T-helper 1 cell treated with Interleukin-12 subunit alpha and Interleukin-12 subunit beta and Interleukin-4 antibody, amounts not matched to agents 30 μg/mL and 1 μg/mL, for 36 hours (primary cell): ENCODE measurements around the gene UBASH3A.
A peak's percentile ranks its signal among the peaks of the same experiment; 100 is the strongest.

Experiments
- H3K27ac Mint-ChIP-seq: one replicate; pipeline ENCODE4 v1.8.0; 2021; ENCODE audit warnings: mild to moderate bottlenecking, mixed read lengths
- H3K27me3 Mint-ChIP-seq: one replicate; pipeline ENCODE4 v1.8.0; 2021; ENCODE audit warnings: low read depth, mixed read lengths
- H3K36me3 Mint-ChIP-seq: one replicate; pipeline ENCODE4 v1.8.0; 2021; ENCODE audit warnings: low read depth, mixed read lengths
- H3K4me1 Mint-ChIP-seq: one replicate; pipeline ENCODE4 v1.8.0; 2021; ENCODE audit warnings: low read depth, mixed read lengths
- H3K4me3 Mint-ChIP-seq: one replicate; pipeline ENCODE4 v1.8.0; 2021; ENCODE audit warnings: mild to moderate bottlenecking, moderate library complexity, mixed read lengths
- H3K9me3 Mint-ChIP-seq: one replicate; pipeline ENCODE4 v1.8.0; 2021; ENCODE audit warnings: mixed read lengths

Gene UBASH3A

DNA sequence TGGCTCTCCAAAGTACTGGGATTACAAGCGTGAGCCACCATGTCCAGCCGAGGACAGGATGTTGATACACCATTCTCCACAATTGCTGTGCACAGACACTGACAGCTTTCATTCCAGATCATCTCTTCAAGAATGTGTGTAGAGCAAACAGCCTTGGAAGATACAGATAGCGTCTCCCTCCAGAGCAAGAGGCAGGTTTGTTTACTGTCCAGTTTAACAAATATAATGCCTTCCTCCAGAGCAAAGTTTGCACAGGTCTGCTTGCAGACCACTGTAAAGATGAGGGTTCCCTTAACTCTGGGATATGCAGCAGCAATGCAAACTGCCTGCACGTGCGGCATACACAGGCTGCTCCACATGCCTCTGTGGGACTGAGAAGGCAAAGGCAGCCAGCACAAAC, 12.4 kb upstream of the UBASH3A start:
- Mint-ChIP-seq H3K9me3 (no peaks in the 10 kb centered on the region), H3K36me3 (peaks cover 8% of the 10 kb centered on the region), H3K27me3 (no peaks in the 10 kb centered on the region), H3K27ac (no peak overlapping the region), H3K4me3 (no peak overlapping the region), H3K4me1 (peaks cover 59% of the 10 kb centered on the region)

DNA sequence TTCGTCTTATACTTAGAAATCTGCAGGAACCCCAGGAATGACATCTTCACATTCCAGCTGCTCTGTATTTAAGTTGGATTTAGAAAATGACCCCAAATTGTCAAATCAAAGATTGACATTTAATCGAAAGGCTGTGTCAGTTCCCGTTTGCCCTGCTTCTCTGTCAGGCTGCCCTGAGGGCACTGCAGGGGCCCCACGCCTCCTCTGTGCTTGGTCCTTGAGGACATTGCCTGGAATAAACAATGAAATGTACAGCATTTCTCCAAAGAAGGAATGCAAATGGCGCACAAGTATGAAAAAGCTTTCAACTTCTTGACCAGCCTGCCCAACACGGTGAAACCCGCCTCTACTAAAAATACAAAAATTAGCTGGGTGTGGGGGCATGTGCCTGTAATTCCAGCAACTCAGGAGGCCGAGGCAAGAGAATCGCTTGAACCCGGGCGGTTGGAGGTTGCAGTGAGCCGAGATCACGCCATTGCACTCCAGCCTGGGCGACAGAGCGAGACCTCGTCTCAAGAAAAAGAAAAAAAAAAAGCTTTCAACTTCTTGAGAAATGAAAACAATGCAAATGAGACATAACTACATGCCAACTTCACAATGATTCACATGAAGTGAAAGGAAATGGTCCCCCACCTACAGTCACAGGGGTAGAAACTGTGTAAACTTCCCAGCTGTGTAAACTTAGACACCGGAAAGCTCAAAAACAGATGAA, 10.8 kb upstream of the UBASH3A start:
- Mint-ChIP-seq H3K4me1 (peaks cover 52% of the 10 kb centered on the region), H3K27me3 (no peaks in the 10 kb centered on the region), H3K27ac (peak overlapping the region; percentile 12), H3K4me3 (peak overlapping the region; percentile 32), H3K36me3 (peaks cover 5% of the 10 kb centered on the region), H3K9me3 (no peaks in the 10 kb centered on the region)

DNA sequence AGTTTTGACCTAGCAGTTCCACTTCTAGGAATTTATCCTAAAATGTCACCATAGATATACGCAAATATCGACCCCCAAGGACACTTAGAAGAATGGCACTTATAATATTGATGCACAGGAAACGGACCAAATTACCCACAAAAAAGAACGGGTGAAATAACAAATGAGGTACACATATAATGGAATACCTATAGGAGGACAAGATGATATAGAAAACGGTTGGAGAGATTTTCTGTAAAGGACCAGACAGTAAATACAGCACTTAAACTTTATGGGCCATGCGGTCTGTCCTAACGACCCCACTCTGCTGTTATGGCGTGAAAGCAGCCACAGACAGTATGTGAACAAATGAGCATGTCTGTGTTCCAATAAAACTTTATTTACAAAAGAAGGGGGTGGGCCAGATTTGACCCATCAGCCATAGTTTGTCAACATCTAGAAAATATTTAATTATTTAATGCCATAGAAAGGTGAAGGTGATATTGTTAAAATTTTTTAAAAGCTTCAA, 10.2 kb upstream of the UBASH3A start:
- H3K27ac Mint-ChIP-seq: peak overlapping the region; percentile 45
- no peaks in the 10 kb centered on the region for H3K27me3 Mint-ChIP-seq
- peaks cover 53% of the 10 kb centered on the region for H3K4me1 Mint-ChIP-seq
- peaks cover 8% of the 10 kb centered on the region for H3K36me3 Mint-ChIP-seq
- peak overlapping the region; percentile 32 for H3K4me3 Mint-ChIP-seq
- no peaks in the 10 kb centered on the region for H3K9me3 Mint-ChIP-seq

DNA sequence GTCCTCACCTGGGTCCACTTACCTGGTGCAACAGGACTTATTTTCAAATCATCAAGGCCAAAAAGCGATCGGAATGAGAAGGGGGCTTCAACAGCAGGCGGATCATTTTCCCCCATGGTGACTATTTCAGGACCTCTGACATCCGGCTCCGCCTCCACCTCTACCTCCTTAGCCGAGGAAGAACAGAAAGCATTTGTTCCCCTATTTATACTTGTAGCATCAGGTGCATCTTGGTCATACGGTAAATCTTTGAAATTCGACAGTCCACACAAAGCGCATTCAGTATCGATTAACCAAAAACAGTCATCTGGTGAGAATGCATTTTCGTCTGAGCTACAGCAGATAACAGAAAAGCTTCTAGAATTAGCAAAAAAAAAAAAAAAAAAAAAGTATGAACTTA, 8.4 kb upstream of the UBASH3A start:
- no peak overlapping the region for H3K4me3 Mint-ChIP-seq
- no peaks in the 10 kb centered on the region for H3K9me3 Mint-ChIP-seq
- H3K27ac Mint-ChIP-seq: no peak overlapping the region
- peaks cover 46% of the 10 kb centered on the region for H3K4me1 Mint-ChIP-seq
- H3K36me3 Mint-ChIP-seq: peaks cover 6% of the 10 kb centered on the region
- H3K27me3 Mint-ChIP-seq: no peaks in the 10 kb centered on the region

DNA sequence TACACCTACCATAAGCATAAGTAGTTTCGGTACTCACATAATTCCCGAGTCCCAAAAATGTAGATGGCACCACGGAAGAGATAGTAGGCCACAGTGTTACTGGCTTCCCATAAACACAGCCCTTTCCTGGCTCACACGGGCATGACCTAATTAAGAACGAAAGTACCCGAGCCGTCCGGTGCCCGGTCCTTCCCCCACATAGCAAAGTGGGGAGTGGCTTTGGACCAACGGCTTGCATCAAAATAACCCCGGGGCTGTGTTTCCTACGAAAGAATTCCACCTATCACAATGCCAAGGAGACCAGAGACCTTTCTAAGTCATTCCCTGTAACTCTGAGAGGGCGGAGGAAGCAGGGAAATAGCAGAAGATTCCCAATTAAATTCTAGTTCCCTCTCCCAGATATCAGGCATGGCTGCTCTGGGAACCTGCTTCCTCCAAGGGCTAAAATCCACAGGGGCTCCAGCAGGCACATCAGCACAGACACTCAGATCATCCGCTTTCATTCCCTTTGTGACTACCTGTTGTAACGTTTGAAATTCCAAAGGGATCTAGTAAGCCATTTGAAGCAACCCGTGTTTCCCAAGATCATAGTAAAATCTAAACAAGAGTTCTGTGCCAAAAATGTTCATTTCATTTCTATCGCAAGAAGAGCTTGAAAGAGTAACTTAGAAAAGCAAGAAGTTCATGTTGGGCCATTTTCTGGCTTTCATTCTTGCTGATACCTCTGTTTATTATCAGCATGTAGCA, 7.6 kb upstream of the UBASH3A start, which contains the start of gene TMPRSS3:
Gene TMPRSS3 (minus strand): TSS at position 148 of the 747 bp plus-strand sequence. CDS start 635 bp downstream, outside the sequence.
- no peak within 1 kb of the TSS for H3K27ac Mint-ChIP-seq
- H3K4me3 Mint-ChIP-seq: no peak within 1 kb of the TSS

DNA sequence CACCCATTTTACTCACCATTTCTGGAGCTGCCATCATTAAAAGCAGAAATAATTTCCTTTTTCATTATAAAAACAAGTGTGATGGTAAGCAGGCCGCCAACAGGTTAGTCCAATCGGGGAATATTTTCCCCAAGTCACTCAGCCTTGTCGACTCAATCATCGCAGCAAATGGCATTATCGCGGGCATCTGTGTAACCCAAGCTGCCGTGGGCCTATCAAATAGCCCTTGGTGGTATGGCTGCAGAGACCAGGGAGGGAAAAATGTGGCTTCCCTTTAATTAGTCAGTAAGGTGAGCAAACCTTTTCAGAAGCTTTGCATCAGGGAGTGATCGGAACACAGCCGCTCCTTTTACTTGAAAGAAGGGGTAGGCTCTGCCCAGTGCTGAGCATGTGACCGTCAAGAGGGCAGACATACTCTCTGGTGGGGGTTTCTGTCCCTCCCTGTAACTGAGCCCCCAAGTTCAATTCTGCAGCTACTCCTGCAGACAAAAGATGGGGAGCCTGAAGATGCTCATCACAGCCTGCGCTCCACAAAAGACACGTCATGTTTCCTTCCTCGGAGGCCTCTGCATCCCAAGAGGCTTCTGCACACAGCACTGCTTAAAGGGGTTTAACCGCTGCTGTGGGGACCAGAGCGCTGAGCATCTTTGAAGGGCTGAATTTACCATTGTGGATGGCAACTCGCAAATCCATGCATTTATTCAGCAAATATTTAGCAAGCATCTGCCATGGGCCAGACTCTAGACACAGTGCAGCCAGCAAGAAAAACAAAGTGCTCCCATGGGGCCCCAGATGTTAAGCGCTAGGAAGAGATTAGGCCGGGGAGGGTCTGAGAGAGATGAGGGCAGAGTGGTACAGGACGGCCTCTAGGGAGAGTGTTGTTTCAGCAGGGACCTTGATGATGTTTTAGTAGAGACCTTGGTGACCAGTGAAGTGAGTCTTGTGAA, 6.6 kb upstream of the UBASH3A start:
- Mint-ChIP-seq H3K4me1 (peaks cover 44% of the 10 kb centered on the region), H3K9me3 (peaks cover 8% of the 10 kb centered on the region), H3K27me3 (no peaks in the 10 kb centered on the region), H3K36me3 (peaks cover 10% of the 10 kb centered on the region), H3K27ac (peak overlapping the region; percentile 22), H3K4me3 (no peak overlapping the region)

More for the DNA sequence above, 7.6 kb upstream of the UBASH3A start, which contains the start of gene TMPRSS3:
- peaks cover 43% of the 10 kb centered on the region for H3K4me1 Mint-ChIP-seq
- H3K9me3 Mint-ChIP-seq: no peaks in the 10 kb centered on the region
- no peaks in the 10 kb centered on the region for H3K27me3 Mint-ChIP-seq
- peaks cover 3% of the 10 kb centered on the region for H3K36me3 Mint-ChIP-seq

DNA sequence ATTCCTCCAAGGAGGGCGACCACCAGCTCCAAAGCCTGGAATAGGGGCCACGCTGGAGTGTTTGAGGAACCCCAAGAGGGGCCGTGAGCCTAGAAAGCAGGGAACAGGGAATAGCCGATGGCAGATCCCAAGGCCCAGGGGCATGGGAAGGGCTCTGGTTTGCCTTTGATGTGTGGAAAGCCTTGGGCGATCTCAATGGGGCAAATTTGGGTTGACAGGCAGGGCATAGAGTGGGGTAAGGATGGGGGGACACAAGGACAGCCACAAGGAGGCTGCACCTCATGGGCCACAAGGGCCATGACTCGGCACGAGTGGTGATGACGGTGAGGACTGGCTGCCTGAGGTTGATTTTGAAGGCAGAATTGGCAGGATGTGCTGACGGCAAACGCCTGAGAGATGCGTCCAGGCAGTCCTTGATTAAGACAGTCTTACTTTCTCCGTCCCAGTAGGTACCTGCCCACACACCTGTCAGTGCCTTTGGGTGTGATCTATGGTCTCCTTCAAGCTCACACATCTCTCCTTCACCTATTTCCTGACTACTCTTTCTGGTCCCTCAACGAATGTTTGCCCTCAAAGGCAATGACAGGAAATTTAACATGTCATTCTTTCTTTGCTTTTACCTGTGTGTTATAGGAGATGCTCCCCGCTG, 5.8 kb upstream of the UBASH3A start:
- Mint-ChIP-seq H3K9me3 (peaks cover 9% of the 10 kb centered on the region), H3K27me3 (no peaks in the 10 kb centered on the region), H3K4me3 (no peak overlapping the region), H3K27ac (peak overlapping the region; percentile 22), H3K36me3 (peaks cover 10% of the 10 kb centered on the region), H3K4me1 (peaks cover 46% of the 10 kb centered on the region)

DNA sequence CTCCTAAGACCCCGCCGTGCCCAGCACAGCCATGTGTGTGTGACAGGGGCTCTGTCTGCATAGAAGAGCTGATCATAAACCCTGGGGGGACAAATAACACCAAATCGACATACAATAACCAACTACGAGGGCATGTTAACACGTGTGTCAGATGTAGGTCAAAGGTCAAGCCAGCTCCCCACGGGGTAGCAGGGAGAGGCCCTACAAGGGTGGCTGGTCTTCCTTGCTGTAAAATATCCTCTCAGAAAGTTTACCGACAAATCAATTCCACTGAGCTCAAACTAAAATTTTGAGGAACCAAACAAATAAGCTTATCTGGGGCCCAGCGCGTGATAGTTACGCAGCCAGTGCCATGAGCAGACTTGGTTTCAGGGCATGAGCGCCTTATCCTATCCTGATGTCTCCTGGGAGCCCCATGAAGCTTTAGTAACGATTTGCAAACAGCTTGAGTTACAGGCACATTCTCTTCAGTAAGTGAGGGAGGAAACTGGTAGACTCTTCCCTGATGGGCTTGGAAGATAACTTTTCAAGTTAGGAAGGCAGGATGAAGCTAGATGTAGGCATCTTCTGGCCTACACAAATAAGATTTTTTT, 5.2 kb upstream of the UBASH3A start:
- no peak overlapping the region for H3K4me3 Mint-ChIP-seq
- peaks cover 45% of the 10 kb centered on the region for H3K4me1 Mint-ChIP-seq
- no peaks in the 10 kb centered on the region for H3K27me3 Mint-ChIP-seq
- peaks cover 10% of the 10 kb centered on the region for H3K36me3 Mint-ChIP-seq
- H3K9me3 Mint-ChIP-seq: peaks cover 9% of the 10 kb centered on the region
- H3K27ac Mint-ChIP-seq: peak overlapping the region; percentile 7

DNA sequence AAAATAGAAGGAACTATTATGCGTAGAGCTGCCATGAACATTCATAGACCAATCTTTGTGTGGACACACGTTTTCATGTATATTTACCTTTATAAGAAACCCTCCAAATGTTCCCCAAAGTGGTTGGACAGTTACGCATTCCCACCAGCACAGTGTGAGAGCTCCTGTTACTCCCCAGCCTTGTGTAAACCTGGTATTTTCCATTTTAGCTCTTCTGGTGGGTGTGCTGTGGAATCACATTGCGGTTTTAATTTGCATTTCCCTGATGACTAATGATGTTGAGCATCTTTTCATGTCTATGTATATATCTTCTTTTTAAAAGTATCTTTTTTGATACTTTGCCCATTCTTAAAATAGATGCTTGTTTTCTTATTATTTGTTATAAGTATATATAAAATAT, 3.2 kb upstream of the UBASH3A start:
- no peaks in the 10 kb centered on the region for H3K27me3 Mint-ChIP-seq
- peaks cover 45% of the 10 kb centered on the region for H3K4me1 Mint-ChIP-seq
- H3K9me3 Mint-ChIP-seq: peaks cover 9% of the 10 kb centered on the region
- no peak overlapping the region for H3K27ac Mint-ChIP-seq
- peaks cover 15% of the 10 kb centered on the region for H3K36me3 Mint-ChIP-seq
- H3K4me3 Mint-ChIP-seq: no peak overlapping the region

DNA sequence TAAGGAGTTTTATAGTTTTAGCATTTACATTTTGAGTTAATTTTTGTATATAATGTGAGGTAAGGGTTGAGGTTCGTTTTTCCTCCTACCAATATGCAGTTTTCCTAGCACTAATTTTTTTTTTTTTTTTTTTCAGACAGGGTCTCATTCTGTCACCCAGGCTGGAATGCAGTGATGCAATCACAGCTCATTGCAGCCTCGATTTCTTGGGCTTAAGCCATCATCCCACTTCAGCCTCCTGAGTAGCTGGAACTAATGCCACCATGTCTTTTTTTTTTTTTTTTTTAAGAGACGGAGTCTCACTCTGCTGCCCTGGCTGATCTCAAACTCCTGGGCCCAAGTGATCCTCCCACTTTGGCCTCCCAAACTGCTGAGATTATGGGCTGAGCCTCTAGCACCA, 2.5 kb upstream of the UBASH3A start:
- Mint-ChIP-seq H3K27me3 (no peaks in the 10 kb centered on the region), H3K4me1 (peaks cover 47% of the 10 kb centered on the region), H3K36me3 (peaks cover 17% of the 10 kb centered on the region), H3K4me3 (no peak overlapping the region), H3K27ac (peak overlapping the region; percentile 90), H3K9me3 (peaks cover 9% of the 10 kb centered on the region)

DNA sequence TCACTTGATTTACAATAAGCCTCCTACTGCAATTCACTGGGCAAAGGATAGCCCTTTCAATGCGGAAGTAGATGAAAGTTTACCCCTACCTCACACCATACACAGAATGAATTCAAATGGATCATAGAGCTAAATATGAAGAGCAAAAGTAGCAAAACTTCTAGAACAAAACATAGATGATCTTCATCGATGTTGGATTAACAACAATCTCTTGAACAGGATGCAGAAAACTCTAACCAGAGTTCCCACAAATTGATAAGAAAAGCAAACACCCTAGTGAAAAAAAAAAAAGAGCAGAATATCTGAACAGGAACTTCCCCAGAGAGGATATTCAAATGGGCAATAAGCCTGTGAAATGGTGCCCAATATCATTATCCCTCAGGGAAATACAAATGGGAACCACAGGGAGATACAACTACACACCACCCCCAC, 1.9 kb upstream of the UBASH3A start:
- H3K27ac Mint-ChIP-seq: peak overlapping the region; percentile 90
- peaks cover 54% of the 10 kb centered on the region for H3K4me1 Mint-ChIP-seq
- H3K4me3 Mint-ChIP-seq: peak overlapping the region; percentile 67
- peaks cover 22% of the 10 kb centered on the region for H3K36me3 Mint-ChIP-seq
- no peaks in the 10 kb centered on the region for H3K27me3 Mint-ChIP-seq
- peaks cover 9% of the 10 kb centered on the region for H3K9me3 Mint-ChIP-seq

DNA sequence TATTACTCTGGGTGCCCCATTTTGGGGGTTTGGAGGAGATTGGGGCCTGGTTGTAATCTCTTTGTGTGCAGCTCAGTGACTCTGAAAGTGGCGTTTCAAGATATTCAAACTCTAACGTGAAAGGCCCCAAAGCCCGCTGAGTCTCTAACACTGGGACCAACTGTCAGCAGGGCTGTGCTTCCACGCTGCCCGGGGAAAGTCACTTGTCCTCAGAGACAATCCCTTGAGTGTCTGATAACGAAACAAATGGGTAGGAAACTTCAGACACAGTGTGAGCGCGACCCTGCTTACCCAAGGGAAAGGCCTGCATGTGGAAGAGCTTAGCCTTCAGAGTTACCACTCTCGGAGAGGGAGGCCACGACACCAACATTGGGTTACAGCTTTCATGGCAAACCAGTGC, 837 bp downstream of the UBASH3A start:
- Mint-ChIP-seq H3K4me3 (peak overlapping the region; percentile 96), H3K27ac (peak overlapping the region; percentile 93), H3K36me3 (peaks cover 37% of the 10 kb centered on the region), H3K4me1 (peaks cover 52% of the 10 kb centered on the region), H3K27me3 (no peaks in the 10 kb centered on the region), H3K9me3 (peaks cover 9% of the 10 kb centered on the region)
